Liver (tissue), 9 donors: ENCODE results near the gene MPST. TPM values are rescaled to one million over a fixed set of nuclear protein-coding genes. Genes with fewer than 3 reads are reported as not detected.

Source experiments
- DNase-seq: peaks from one replicate; pipeline ENCODE4 v3.0.0-alpha.2; 2017; ENCODE audit warnings: low spot score
- H3K27ac ChIP-seq, 2 donors: one replicate each; pipeline ENCODE4 v1.7.0; 2013; ENCODE audit warnings: inconsistent platforms in 2 of 2, low read length in 2 of 2, control low read depth in 1 of 2, low read depth in 1 of 2, mild to moderate bottlenecking in 1 of 2
- H3K27me3 ChIP-seq, 4 donors: one replicate each; pipeline versions ENCODE4 v1.6.1 to v1.7.0; 2013; ENCODE audit warnings: low read length in 3 of 4, inconsistent platforms in 1 of 4, mild to moderate bottlenecking in 1 of 4, moderate library complexity in 1 of 4; ENCODE audit not compliant: control insufficient read depth in 4 of 4, insufficient read depth in 4 of 4
- H3K36me3 ChIP-seq, 4 donors: one replicate each; pipeline versions ENCODE4 v1.6.1 to v1.7.0; 2013; ENCODE audit warnings: low read length in 3 of 4, mild to moderate bottlenecking in 3 of 4, low read depth in 1 of 4, moderate library complexity in 1 of 4; ENCODE audit not compliant: control insufficient read depth in 4 of 4, insufficient read depth in 3 of 4
- H3K4me1 ChIP-seq, 4 donors: one replicate each; pipeline versions ENCODE4 v1.6.1 to v1.7.0; 2013; ENCODE audit warnings: low read length in 3 of 4, mild to moderate bottlenecking in 3 of 4, moderate library complexity in 1 of 4; ENCODE audit not compliant: control insufficient read depth in 4 of 4, insufficient read depth in 4 of 4
- H3K4me3 ChIP-seq, 3 donors: one replicate each; pipeline versions ENCODE4 v1.6.1 to v1.7.0; 2013; ENCODE audit warnings: low read length in 3 of 3, control low read depth in 1 of 3, low read depth in 1 of 3, mild to moderate bottlenecking in 1 of 3
- H3K9ac ChIP-seq, 2 donors: one replicate each; pipeline ENCODE4 v1.7.0; 2013; ENCODE audit warnings: low read length in 2 of 2, mild to moderate bottlenecking in 2 of 2, moderate library complexity in 2 of 2, control low read depth in 1 of 2, low read depth in 1 of 2
- H3K9me3 ChIP-seq, 4 donors: one replicate each; pipeline versions ENCODE4 v1.6.1 to v1.7.0; 2013; ENCODE audit warnings: low read length in 3 of 4; ENCODE audit not compliant: control insufficient read depth in 4 of 4
- ATF3 ChIP-seq: IDR thresholded peaks from 2 replicates; pipeline ENCODE4 v1.6.1; 2016; ENCODE audit warnings: antibody characterized with exemption
- EGR1 ChIP-seq, 2 donors: IDR thresholded peaks; 2 replicates each; pipeline ENCODE4 v1.6.1; 2016 to 2018; ENCODE audit warnings: antibody characterized with exemption in 2 of 2, low read depth in 2 of 2
- FOXA1 ChIP-seq: IDR thresholded peaks from 2 replicates; pipeline ENCODE4 v1.6.1; 2016; ENCODE audit warnings: antibody characterized with exemption
- FOXA2 ChIP-seq: IDR thresholded peaks from 2 replicates; pipeline ENCODE4 v1.6.1; 2016; ENCODE audit warnings: antibody characterized with exemption
- GABPA ChIP-seq, 2 donors: IDR thresholded peaks in 1 of 2; conservative IDR thresholded peaks in 1 of 2; 2 replicates each; pipeline ENCODE4 v1.6.1; 2016; ENCODE audit warnings: antibody characterized with exemption in 2 of 2, mild to moderate bottlenecking in 1 of 2, moderate library complexity in 1 of 2
- HNF4A ChIP-seq, 2 donors: conservative IDR thresholded peaks; 2 replicates each; pipeline ENCODE4 v1.6.1; 2016; ENCODE audit warnings: antibody characterized with exemption in 2 of 2, mild to moderate bottlenecking in 2 of 2
- HNF4G ChIP-seq: IDR thresholded peaks from 2 replicates; pipeline ENCODE4 v1.6.1; 2016; ENCODE audit warnings: antibody characterized with exemption
- JUND ChIP-seq, 2 donors: IDR thresholded peaks; 2 replicates each; pipeline ENCODE4 v1.6.1; 2016; ENCODE audit warnings: antibody characterized with exemption in 2 of 2
- NR2F2 ChIP-seq: IDR thresholded peaks from 2 replicates; pipeline ENCODE4 v1.6.1; 2016; ENCODE audit warnings: antibody characterized with exemption
- RAD21 ChIP-seq, 2 donors: IDR thresholded peaks; 2 replicates each; pipeline ENCODE4 v1.6.1; 2016; ENCODE audit warnings: antibody characterized with exemption in 2 of 2, mild to moderate bottlenecking in 2 of 2
- RXRA ChIP-seq, 2 donors: IDR thresholded peaks; 2 replicates each; pipeline ENCODE4 v1.6.1; 2017 to 2018; ENCODE audit warnings: antibody characterized with exemption in 2 of 2, mild to moderate bottlenecking in 1 of 2
- SP1 ChIP-seq: IDR thresholded peaks from 2 replicates; pipeline ENCODE4 v1.6.1; 2018; ENCODE audit warnings: antibody characterized with exemption, mild to moderate bottlenecking
- YY1 ChIP-seq: IDR thresholded peaks from 2 replicates; pipeline ENCODE4 v1.6.1; 2016; ENCODE audit warnings: antibody characterized with exemption, mild to moderate bottlenecking
- ZBTB33 ChIP-seq: IDR thresholded peaks from 2 replicates; pipeline ENCODE4 v1.6.1; 2016; ENCODE audit warnings: antibody characterized with exemption
- WGBS: extraction: QIAGEN DNeasy Blood & Tissue Kit; methylation state at CpG from one replicate; pipeline ENCODE4 v1.1.7; 2013; 5-methylcytosine and 5-hydroxymethylcytosine counted together
- polyA plus RNA-seq, 2 donors: library from polyadenylated mRNA; stranded (reverse) in 1 of 2; unstranded in 1 of 2; fragments of 200-250 nt in 1 of 2; fragments of >200 nt in 1 of 2; fragmentation: Nextera tagmentation in 1 of 2; extraction: Ambion mirVana in 1 of 2; gene quantifications; one replicate each; pipeline versions ENCODE4 v1.2.1 to v1.2.3, GENCODE V29; 2013 to 2015
- total RNA-seq, 2 donors: library from RNA; depleted of rRNA; stranded (reverse); fragments of >200 nt; gene quantifications; one replicate each; pipeline ENCODE4 v1.2.3, GENCODE V29; 2014
- TF ChIP-seq, protein P1 (sequence below): IDR thresholded peaks from 2 replicates; pipeline ENCODE4 v1.6.1; 2016; ENCODE audit warnings: antibody characterized with exemption
- TF ChIP-seq, protein P2 (sequence below): fragments of 150-350 bp; IDR thresholded peaks from 2 replicates; pipeline ENCODE4 v1.5.1; 2017; ENCODE audit warnings: improper control_type of control experiment, low read depth, low read length; ENCODE audit not compliant: missing input control
- TF ChIP-seq, protein P3 (sequence below): IDR thresholded peaks from 2 replicates; pipeline ENCODE4 v1.6.1; 2016; ENCODE audit warnings: antibody characterized with exemption, mild to moderate bottlenecking
- donor health status: healthy.
- donor health status: healthy.
- donor health status: healthy.
- donor health status: healthy.
- donor health status: healthy.

MPST gene
- total and polyA plus RNA-seq, 4 donors: 124 to 277 (median 199) TPM

DNA sequence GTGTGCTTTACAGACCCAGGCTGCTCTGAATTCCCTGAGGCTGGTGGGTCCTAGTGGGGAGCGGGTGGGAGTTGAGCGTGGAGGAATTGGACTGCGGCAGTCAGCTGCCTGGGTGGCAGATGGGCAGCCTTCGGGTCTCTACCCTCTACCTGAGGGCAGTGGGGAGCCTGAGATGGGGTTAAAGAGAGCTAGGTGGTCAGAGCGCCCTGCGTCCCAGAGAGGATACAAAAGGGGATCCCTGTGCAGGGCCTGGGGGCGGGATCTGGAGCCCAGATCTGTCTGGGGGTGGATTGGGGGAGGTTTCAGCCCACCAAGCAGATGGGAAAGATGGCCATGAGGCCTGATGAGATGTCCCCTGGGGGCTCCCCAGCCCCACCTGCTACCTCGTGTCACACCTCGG, 50.2 kb downstream of the MPST start:
- 88% methylated on average over 9 of the region's 9 CpGs for WGBS
- Histone ChIP-seq H3K27ac (no peak overlapping the region), H3K9ac (no peak overlapping the region), H3K4me1 (no peaks in the 10 kb centered on the region), H3K9me3 (no peaks in the 10 kb centered on the region), H3K36me3 (peaks cover 3 to 70% (median 26%) of the 10 kb centered on the region in 4 donors), H3K4me3 (no peak overlapping the region), H3K27me3 (no peaks in the 10 kb centered on the region)
- DNase-seq: no peak
- TF ChIP-seq SP1 (no peak), FOXA2 (no peak), RAD21 (IDR thresholded peaks at IDR 0.05) (no peak), EGR1 (IDR thresholded peaks at IDR 0.05; ENCODE audit: low read depth in 2 of 2) (no peak), GABPA (IDR thresholded peaks at IDR 0.05 in 1 of 2, conservative IDR thresholded peaks at IDR 0.05 in 1 of 2) (no peak), RXRA (IDR thresholded peaks at IDR 0.05) (no peak), ATF3 (no peak), JUND (IDR thresholded peaks at IDR 0.05) (no peak), ZBTB33 (no peak), HNF4G (no peak), HNF4A (conservative IDR thresholded peaks at IDR 0.05) (no peak), YY1 (no peak), FOXA1 (no peak), NR2F2 (no peak)
- TF ChIP-seq, protein P1, sequence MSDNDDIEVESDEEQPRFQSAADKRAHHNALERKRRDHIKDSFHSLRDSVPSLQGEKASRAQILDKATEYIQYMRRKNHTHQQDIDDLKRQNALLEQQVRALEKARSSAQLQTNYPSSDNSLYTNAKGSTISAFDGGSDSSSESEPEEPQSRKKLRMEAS: no peak
- TF ChIP-seq, protein P2, sequence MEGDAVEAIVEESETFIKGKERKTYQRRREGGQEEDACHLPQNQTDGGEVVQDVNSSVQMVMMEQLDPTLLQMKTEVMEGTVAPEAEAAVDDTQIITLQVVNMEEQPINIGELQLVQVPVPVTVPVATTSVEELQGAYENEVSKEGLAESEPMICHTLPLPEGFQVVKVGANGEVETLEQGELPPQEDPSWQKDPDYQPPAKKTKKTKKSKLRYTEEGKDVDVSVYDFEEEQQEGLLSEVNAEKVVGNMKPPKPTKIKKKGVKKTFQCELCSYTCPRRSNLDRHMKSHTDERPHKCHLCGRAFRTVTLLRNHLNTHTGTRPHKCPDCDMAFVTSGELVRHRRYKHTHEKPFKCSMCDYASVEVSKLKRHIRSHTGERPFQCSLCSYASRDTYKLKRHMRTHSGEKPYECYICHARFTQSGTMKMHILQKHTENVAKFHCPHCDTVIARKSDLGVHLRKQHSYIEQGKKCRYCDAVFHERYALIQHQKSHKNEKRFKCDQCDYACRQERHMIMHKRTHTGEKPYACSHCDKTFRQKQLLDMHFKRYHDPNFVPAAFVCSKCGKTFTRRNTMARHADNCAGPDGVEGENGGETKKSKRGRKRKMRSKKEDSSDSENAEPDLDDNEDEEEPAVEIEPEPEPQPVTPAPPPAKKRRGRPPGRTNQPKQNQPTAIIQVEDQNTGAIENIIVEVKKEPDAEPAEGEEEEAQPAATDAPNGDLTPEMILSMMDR: no peak
- TF ChIP-seq, protein P3, sequence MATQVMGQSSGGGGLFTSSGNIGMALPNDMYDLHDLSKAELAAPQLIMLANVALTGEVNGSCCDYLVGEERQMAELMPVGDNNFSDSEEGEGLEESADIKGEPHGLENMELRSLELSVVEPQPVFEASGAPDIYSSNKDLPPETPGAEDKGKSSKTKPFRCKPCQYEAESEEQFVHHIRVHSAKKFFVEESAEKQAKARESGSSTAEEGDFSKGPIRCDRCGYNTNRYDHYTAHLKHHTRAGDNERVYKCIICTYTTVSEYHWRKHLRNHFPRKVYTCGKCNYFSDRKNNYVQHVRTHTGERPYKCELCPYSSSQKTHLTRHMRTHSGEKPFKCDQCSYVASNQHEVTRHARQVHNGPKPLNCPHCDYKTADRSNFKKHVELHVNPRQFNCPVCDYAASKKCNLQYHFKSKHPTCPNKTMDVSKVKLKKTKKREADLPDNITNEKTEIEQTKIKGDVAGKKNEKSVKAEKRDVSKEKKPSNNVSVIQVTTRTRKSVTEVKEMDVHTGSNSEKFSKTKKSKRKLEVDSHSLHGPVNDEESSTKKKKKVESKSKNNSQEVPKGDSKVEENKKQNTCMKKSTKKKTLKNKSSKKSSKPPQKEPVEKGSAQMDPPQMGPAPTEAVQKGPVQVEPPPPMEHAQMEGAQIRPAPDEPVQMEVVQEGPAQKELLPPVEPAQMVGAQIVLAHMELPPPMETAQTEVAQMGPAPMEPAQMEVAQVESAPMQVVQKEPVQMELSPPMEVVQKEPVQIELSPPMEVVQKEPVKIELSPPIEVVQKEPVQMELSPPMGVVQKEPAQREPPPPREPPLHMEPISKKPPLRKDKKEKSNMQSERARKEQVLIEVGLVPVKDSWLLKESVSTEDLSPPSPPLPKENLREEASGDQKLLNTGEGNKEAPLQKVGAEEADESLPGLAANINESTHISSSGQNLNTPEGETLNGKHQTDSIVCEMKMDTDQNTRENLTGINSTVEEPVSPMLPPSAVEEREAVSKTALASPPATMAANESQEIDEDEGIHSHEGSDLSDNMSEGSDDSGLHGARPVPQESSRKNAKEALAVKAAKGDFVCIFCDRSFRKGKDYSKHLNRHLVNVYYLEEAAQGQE: no peak

- no peaks in the 10 kb centered on the region for H3K9me3 ChIP-seq
- no peaks in the 10 kb centered on the region for H3K4me1 ChIP-seq
- no peak overlapping the region for H3K9ac ChIP-seq
- 85% methylated on average over 8 of the region's 8 CpGs for WGBS
- H3K4me3 ChIP-seq: no peak overlapping the region
- TF ChIP-seq ATF3 (no peak), HNF4G (no peak)
- no peak overlapping the region for H3K27ac ChIP-seq
- H3K27me3 ChIP-seq: no peaks in the 10 kb centered on the region
- peaks cover 3 to 69% (median 26%) of the 10 kb centered on the region in 4 donors for H3K36me3 ChIP-seq
- no peak for DNase-seq
Measured at GRCh38 chr22:37070334-37070733, 50.8 kb downstream of the MPST start.
